ENCODE data around the gene IRF1. TPM values are rescaled to one million over a fixed set of nuclear protein-coding genes. Genes with fewer than 3 reads are reported as not detected.
A peak's percentile ranks its signal among the peaks of the same experiment; 100 is the strongest.

Gene IRF1
- total RNA-seq, 4 donors from 2014 or later: 8.3 to 52.9 (median 13.1) TPM

DNA sequence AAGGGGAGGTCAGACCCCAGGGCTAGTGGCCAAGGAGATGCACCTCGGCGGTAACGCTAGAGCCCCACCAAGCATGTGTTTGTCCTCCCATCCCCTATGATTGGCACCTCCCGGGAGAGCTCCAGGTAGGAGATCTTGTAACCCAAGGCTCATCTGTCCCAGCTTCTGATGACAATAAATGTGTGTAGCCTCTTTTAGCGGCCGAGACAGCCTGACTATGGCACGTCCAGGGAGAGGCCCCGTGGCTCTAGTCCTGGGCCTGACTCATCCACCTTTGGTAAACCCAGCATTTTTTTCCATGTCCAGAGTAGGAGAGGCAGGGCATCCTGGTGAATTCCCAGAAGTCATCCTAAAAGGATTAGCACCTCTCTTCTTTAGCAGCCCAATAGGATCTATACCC is 39.2 kb downstream of the IRF1 start:
- DNase-seq: no peak
- H3K4me3 ChIP-seq: no peak overlapping the region
- H3K36me3 ChIP-seq: peaks cover 0 to 7% (median 0%) of the 10 kb centered on the region in 3 donors
- no peak for TF ChIP-seq POLR2A (IDR thresholded peaks at IDR 0.05)
- TF ChIP-seq, protein P1, sequence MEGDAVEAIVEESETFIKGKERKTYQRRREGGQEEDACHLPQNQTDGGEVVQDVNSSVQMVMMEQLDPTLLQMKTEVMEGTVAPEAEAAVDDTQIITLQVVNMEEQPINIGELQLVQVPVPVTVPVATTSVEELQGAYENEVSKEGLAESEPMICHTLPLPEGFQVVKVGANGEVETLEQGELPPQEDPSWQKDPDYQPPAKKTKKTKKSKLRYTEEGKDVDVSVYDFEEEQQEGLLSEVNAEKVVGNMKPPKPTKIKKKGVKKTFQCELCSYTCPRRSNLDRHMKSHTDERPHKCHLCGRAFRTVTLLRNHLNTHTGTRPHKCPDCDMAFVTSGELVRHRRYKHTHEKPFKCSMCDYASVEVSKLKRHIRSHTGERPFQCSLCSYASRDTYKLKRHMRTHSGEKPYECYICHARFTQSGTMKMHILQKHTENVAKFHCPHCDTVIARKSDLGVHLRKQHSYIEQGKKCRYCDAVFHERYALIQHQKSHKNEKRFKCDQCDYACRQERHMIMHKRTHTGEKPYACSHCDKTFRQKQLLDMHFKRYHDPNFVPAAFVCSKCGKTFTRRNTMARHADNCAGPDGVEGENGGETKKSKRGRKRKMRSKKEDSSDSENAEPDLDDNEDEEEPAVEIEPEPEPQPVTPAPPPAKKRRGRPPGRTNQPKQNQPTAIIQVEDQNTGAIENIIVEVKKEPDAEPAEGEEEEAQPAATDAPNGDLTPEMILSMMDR (IDR thresholded peaks at IDR 0.05): no peak
- no peaks in the 10 kb centered on the region for H3K9me3 ChIP-seq
- H3K27me3 ChIP-seq: no peaks in the 10 kb centered on the region
- intact Hi-C loops (cut with DNase I): no loop called here
- peak overlapping the region in 1 of 4 donors; percentile 43 for H3K27ac ChIP-seq
- WGBS, 2 donors: 68 to 80% methylated on average over 7 to 8 of the region's 8 CpGs
- H3K4me1 ChIP-seq: peaks cover 24 to 54% (median 29%) of the 10 kb centered on the region in 3 donors

- Histone ChIP-seq H3K4me1 (peaks cover 32 to 60% (median 35%) of the 10 kb centered on the region in 3 donors), H3K36me3 (peaks cover 0 to 7% (median 0%) of the 10 kb centered on the region in 3 donors), H3K27ac (no peak overlapping the region), H3K9me3 (no peaks in the 10 kb centered on the region), H3K4me3 (no peak overlapping the region), H3K27me3 (no peaks in the 10 kb centered on the region)
- DNase-seq: no peak
- TF ChIP-seq, protein P1 (IDR thresholded peaks at IDR 0.05): no peak
- no peak for TF ChIP-seq POLR2A (IDR thresholded peaks at IDR 0.05)
- intact Hi-C loops (cut with DNase I): no loop called here
- 86 to 100% methylated on average over 1 of the region's 1 CpG for WGBS, 2 donors
Observed at GRCh38 chr5:132449060-132449459, 41.5 kb downstream of the IRF1 start.

DNA sequence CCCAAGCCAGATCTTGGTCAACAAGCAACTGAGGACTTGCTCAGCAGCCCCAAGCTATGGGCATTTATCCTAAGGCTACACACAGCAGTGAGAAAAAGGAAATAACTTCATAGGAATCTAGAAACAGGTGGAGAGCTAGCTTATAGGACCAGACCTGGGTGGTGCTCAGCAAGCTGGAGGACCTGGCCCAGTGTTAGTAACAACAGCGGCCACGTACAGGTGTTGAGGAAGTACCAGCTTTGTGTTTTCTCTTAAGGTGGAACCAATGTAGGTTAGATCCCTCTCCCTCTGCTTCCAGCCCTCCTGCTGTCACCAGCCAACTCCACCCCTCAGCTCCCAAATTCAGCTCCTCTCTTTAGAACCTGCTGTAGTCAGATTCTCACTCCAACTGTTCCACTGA is 43.4 kb downstream of the IRF1 start:
- intact Hi-C loops (cut with DNase I): no loop called here
- peak overlapping the region; percentile 4 to 66 (median 54) for H3K27ac ChIP-seq

DNA sequence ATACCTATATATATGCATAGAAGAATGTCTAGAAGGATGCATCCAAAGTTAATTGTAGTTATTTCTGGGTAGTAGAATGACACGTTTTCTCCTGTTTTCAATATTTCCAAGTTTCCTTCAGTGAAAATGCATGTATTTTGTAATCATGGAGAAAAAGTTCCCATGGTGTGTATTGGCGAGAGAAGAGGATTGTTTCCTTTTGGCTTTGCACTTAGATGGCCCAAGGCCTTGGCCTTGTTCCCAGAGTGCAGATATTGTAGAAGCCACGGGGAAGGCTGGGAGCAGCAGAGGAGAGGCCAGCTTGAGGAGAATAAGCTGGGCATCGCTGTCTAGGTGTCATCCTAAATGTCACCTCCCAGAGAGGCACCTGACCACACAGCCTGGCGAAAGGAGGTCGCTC is 44.0 kb downstream of the IRF1 start:
- H3K4me3 ChIP-seq: no peak overlapping the region
- no peaks in the 10 kb centered on the region for H3K27me3 ChIP-seq
- 39 to 46% methylated on average over 6 of the region's 6 CpGs for WGBS, 2 donors
- H3K4me1 ChIP-seq: peaks cover 33 to 84% (median 34%) of the 10 kb centered on the region in 3 donors
- peak overlapping the region; percentile 4 to 66 (median 54) for H3K27ac ChIP-seq
- peaks cover 0 to 7% (median 0%) of the 10 kb centered on the region in 3 donors for H3K36me3 ChIP-seq
- no peak for DNase-seq
- TF ChIP-seq, protein P1 (IDR thresholded peaks at IDR 0.05): no peak
- TF ChIP-seq POLR2A (IDR thresholded peaks at IDR 0.05): no peak
- no peaks in the 10 kb centered on the region for H3K9me3 ChIP-seq
- intact Hi-C loops (cut with DNase I): no loop called here

More for the DNA sequence above, 43.4 kb downstream of the IRF1 start:
- TF ChIP-seq, protein P1 (IDR thresholded peaks at IDR 0.05): no peak
- no peak for TF ChIP-seq POLR2A (IDR thresholded peaks at IDR 0.05)
- Histone ChIP-seq H3K9me3 (no peaks in the 10 kb centered on the region), H3K4me1 (peaks cover 34 to 79% (median 35%) of the 10 kb centered on the region in 3 donors), H3K36me3 (peaks cover 0 to 7% (median 0%) of the 10 kb centered on the region in 3 donors), H3K27me3 (no peaks in the 10 kb centered on the region), H3K4me3 (no peak overlapping the region)
- DNase-seq: no peak
- WGBS, 2 donors: 52 to 65% methylated on average over 2 of the region's 2 CpGs

- WGBS, 2 donors: 33% methylated on average over 1 of the region's 3 CpGs; no CpG with 5 or more reads in 1 of the 2 donors
- DNase-seq: no peak
- TF ChIP-seq, protein P1 (IDR thresholded peaks at IDR 0.05): no peak
- TF ChIP-seq POLR2A (IDR thresholded peaks at IDR 0.05): no peak
- peaks cover 27 to 82% (median 34%) of the 10 kb centered on the region in 3 donors for H3K4me1 ChIP-seq
- intact Hi-C loops (cut with DNase I): no loop called here
- no peaks in the 10 kb centered on the region for H3K9me3 ChIP-seq
- no peaks in the 10 kb centered on the region for H3K27me3 ChIP-seq
- H3K36me3 ChIP-seq: peaks cover 0 to 7% (median 0%) of the 10 kb centered on the region in 3 donors
- peak overlapping the region; percentile 66 to 72 (median 70) for H3K27ac ChIP-seq
- H3K4me3 ChIP-seq: no peak overlapping the region
Observed at GRCh38 chr5:132445930-132446329, 44.6 kb downstream of the IRF1 start.

Data from esophagus squamous epithelium (tissue), 5 donors.